Vagina (tissue), 2 donors: ENCODE measurements around the gene FGGY.

Experiments
- CTCF ChIP-seq, 3 experiments: fragments of 450-650 bp in 2 of 3; fragments of 200-600 bp in 1 of 3; sonication (generic) in 1 of 3; IDR thresholded peaks; one replicate each; pipeline ENCODE4 v1.5.1; 2017 to 2019; ENCODE audit warnings: antibody characterized with exemption in 3 of 3, mild to moderate bottlenecking in 2 of 3, moderate library complexity in 2 of 3
- POLR2A ChIP-seq, 2 donors: fragments of 450-650 bp; IDR thresholded peaks; one replicate each; pipeline ENCODE4 v1.6.1; 2017; ENCODE audit warnings: antibody characterized with exemption in 2 of 2, mild to moderate bottlenecking in 2 of 2, moderate library complexity in 2 of 2
- POLR2AphosphoS5 ChIP-seq, 2 donors: sonication (generic); formaldehyde crosslinking; IDR thresholded peaks; one replicate each; pipeline ENCODE4 v1.9.0; 2017; ENCODE audit warnings: antibody characterized with exemption in 2 of 2, mild to moderate bottlenecking in 2 of 2, low read depth in 1 of 2; ENCODE audit not compliant: insufficient read depth in 1 of 2

- TF ChIP-seq POLR2A (IDR thresholded peaks at IDR 0.05) (no peak), POLR2AphosphoS5 (IDR thresholded peaks at IDR 0.05; ENCODE audit: insufficient read depth in 1 of 2, low read depth in 1 of 2) (no peak), CTCF (IDR thresholded peaks at IDR 0.05) (no peak)
These were observed 43.8 kb downstream of the FGGY start for GRCh38 chr1:59340411-59341307.
